Stimulated activated CD4-positive, alpha-beta T cell treated with anti-CD3 and anti-CD28 coated beads, TNF-alpha, amount 100 ng/mL, for 4 hours (primary cell): ENCODE results near the gene GPR151.
"Not testable (repeated sequence)": the region's sequence is repeated elsewhere in the genome, so short reads cannot be mapped to it uniquely, and the experiment has no call there.

Experiments
- DNase-seq, 3 experiments: peaks; one replicate each; pipeline ENCODE4 v3.0.0-alpha.2; 2020; ENCODE audit warnings: low read depth in 3 of 3

The GPR151 gene

DNA sequence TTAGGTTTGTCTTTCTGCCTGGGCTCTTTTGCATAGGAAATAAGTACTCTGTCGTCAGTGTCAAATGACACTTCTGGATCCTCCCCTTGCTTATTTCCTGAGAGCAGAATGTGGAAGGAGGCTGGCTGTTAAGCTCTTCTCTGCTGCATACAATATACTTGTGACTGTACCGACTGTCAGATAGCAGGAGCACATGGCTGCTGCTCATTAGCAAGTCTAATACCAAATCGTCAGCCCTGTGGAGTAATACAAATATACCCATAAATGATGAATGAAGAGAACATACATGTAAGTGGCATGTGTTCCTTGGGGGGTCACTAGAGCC lies at the start of gene GPR151:
GPR151 (minus strand) TSS at position 40 of the 325 bp plus-strand sequence. CDS start 77 bp downstream, outside the sequence.
- no peak for DNase-seq

DNA sequence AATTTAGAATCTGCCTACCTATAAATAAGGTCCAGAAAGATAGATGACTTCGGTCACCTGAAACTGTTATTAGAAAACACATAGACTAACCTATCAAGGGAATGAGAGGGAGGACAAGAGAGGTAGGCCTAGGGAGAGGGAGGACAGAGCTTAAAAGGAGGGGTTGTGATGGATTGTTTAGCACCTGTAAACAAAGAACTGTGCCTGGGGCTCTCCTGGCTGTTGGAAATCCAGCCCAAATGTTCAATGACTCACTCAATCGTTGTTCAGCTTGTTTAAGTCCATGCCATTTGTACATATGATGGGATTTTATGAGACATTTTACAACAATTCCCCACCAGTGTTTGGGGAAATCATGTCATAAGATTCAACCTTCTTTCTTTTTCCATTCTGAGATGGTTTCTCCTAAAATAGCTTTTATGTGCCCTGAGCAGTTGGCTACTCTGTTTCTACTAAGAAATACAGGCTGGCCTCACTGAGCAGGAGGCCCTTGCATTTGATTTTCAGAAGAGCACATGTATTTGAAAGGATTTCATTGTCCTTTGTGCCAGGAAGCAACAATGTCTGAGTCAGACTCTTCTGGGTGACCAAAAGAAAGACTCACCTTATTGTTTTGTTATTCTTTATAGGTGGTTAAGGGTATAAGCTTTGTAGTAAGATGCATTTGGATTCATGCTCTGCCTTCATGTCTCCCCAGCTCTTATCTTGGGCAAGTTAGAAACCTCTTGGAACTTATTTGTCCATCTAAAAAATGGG lies 48.2 kb upstream of the GPR151 start:
- no peak for DNase-seq

DNA sequence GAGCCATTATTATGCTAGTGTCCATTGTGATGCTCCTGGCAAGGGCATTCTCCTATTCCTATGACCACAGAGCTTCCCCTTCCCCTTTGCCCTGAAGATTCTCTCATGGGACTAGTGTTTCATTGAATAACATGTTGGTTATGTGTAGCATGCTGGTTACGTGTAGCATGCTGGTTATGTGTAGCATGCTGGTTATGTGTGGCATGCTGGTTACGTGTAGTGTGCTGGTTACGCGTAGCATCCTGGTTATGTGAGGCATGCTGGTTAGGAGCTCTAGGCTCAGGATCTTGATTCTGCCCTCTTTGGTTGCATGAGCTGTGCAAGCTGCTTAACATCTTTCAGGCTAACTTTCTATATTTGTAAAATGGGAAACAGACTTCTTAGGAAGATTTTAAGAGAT lies 46.5 kb upstream of the GPR151 start:
- DNase-seq: no peak

DNA sequence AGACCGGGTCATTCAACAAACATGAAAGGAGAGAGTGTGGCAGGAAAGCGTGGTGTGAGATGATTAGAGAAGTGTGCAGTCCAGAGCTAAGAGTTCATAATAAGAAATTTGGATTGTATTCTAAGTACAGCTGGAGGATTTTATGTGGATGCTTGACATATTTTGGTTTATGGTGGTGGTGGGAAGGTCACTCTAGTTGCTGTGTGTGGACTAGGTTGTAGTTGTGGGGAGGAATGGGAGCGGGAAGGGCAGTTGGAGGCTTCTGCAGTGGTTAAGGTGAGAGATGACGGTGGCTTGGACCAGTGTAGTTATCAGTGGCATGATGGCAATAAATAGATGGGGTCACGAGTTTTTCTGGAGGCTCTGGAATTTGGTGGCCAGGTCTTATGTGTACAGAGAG lies 45.7 kb upstream of the GPR151 start:
- DNase-seq: no peak

DNA sequence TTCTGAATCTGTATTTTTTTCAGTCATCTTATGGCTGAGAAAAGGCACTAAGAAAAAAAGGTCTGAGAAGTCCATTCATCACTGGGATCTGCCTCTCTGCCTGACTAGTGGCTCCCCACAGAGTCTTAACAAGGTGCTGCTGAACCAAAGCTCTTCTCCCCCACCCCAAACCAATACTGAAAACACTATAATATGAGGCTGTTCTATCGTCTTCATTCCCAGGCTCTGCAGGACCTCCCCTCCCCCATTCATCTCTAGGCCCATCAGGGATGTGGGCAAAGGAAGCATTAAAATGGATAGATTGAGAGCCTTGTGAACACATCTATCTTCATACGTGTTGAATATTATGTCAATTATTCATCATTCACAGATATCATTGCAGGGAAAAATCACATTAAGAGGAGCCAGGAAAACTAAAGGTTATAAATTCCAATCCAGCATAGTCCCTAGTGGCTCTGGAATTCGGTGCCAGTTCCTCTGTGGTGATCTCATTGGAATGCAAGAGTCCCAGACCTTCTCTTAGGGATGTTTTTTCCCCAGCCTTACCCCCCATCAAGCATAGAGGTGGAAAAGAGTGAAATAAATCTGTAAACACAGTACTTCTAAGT lies 44.3 kb upstream of the GPR151 start:
- DNase-seq: no peak

DNA sequence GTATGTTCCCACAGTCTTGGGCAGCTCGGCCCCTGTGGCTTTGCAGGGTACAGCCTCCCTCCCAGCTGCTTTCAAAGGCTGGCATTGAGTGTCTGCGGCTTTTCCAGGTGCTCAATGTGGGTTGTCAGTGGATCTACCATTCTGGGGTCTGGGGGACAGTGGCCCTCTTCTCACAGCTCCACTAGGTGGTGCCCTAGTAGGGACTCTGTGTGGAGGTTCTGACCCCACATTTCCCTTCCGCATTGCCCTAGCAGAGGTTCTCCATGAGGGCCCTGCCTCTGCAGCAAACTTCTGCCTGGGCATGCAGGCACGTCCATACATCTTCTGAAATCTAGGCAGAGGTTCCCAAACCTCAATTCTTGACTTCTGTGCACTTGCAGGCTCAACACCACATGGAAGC lies 40.9 kb upstream of the GPR151 start:
- DNase-seq: not testable (repeated sequence)

DNA sequence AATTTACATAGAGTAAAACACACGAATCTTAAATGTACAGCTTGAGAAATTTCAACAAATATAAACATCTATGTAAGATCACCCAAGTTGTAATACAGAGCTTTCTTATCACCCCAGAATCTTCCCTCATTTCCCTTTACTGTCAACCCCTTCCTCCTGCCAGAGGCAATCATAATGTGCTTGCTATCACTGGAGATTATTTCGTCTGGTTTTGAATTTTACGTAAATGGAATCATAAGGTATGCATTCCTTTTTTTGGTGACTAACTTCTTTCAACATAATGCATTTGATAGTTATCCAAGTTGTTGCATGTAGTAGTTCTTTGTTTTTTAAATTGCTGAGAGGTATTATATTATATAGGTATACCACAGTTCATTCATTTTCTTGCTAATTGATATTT lies 37.5 kb upstream of the GPR151 start:
- no peak for DNase-seq

DNA sequence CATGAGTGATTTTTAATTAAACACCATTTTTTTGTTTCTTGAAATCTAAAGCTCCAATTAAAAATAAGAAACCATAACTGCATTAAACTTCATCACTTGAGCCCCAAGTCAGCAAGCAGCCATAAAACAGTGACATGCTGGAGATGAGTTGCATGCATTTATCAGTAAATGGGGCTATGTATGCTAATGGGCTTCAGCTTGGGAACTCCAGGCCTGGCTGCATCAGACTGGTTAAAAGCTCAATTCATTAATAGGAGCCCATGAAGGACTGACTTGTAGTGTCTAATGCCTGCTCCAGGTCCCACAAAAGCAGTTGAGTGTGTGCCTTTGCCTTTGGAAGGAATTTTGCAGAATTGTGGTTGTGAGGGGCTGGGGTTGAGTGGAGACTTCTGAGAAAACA lies 33.6 kb upstream of the GPR151 start:
- no peak for DNase-seq

DNA sequence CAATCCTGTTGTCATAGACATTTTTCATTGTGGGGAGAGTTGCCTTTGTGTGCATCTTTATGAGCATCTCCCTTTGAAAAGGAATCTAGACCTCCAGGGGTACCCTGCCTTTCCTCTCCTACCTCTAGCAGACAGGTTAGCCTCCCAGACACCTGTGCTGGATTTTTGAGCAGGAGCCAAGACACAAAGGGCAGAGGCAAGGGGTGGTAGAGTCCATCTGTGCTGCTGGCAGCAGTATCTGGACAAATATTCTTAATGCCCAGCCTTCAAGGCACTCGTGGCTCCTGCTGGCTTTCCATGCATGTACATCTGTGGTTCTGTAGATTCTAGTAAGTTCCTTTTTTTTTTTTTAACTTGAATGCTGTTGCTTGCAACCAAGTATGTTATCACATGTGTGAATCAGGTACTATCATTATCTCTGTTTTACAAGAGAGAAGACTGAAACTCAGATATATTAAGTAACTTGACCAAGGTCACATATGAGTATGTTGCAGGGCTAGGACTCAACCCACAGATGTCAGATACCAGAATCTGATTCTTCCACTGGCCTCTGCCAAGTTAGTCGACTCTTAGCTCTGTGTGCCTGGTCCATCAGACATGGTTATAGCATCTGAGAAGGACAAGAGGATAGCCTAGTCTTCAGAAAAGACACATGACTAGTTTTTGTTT lies 32.9 kb upstream of the GPR151 start:
- DNase-seq: no peak

DNA sequence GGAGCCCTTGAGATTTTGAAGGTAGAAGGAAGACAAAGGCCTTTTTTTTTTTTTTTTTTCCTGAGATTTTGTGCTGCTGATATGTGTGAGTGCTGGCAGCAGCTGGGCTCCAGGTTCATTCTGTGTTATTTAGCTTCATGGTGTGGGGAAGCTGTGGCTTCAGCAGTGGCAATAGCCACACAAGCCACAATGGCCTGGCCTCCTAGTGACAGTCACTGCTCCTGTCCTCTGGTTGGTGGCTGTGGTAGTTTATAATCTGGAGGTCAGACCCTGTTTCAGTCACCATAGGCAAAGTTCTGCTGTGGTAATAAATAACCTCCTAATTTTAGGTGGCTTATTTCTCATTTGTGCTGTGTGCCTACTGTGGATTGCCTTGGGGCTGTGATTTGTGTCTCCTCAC lies 28.2 kb upstream of the GPR151 start:
- DNase-seq: no peak

DNA sequence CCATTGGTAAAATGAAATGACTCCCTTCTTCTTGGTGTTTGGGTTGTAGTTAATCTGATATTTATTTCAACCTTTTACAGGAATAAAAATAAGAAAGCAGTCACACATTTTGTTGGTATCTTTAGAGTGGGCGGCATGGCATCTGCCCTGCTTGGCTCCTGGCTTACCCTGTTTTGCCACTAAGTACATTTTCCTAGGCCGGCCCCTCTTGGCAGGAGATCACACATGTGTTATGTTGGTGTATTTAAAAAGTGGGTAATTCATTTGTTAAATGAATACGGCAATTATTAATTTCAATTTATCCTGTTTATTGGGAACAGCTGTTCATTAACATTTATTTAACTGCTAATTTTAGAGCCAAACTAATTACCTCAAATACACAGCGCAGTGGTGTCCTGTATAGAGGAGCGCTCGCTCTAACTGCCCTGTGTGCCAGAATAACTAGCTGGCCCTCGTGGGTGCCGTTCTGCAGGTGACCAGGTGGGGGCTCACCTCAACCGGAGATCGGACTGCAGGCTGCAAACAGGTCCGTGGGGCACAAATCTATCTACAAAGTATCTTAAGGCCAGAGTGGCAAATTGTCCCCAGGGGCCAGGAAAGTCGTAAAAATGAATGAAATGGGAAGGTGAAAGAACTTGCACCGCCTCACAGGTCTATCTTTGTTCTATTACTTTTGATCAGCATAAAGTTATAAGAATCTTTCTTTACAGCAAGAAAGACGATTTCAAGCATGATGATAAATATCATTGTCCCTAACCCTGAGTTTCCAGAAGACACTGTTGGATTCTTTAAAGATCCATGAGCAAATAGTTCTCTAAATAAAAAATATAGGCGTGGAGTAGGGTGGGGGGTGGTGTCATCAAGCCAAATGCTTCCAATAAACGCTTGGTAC lies 26.2 kb upstream of the GPR151 start:
- DNase-seq: peak; percentile 35 to 38 (median 38)

DNA sequence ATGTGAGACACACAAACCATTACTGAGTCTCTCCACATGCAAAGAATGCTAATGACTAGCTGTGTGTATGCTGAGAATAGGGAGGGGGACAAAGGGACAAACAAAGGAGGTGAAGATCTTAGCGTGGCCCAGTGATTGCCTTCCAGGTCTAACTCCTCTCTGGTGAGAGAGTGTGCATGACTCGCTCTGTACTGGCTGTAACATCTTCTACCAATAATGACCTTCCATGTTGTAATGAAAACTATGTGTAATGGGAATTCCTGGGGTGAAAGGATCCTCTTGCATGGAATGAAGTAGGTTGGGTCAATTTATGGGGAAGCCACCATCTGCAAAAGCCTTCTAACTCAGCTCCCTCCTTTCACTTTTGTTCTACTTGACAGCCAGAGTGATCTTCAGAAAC lies 24.4 kb upstream of the GPR151 start:
- DNase-seq: no peak

DNA sequence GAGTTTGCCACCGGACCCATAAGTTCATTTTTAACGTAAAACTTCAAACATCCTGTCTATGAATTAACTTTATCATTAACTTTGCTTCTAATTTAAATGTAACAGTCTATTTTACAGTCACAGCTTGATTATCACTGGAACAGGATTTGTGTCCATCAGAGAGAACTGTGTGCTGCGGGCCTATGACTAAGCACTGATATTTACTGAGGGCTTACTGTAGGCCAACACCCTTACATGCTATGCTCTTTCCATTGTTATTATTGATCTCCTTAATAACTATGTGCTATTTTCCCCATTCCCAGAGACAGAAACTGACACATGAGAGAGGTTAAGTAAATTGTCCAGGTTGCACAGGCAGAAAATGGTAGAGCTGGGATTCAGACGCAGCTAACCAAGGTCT lies 24.0 kb upstream of the GPR151 start:
- DNase-seq: no peak

DNA sequence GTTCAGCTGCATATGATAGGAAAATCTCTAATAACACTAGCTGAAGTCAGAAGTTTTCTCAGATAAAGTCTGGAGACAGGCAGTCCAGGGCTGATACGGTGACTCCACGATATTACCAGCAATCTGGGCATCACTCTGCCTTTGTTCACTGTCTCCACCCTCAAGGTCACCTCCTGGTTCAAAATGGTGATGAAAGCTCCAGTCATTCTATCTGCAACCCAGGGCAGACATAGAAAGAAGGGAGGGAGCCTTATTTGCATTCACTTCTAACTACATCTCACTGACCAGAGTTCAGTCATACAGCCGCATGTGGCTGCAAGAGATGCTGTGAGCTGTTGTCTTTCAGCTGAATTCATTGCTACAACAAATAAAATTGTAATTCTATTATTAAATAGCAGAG lies 22.4 kb upstream of the GPR151 start:
- DNase-seq: no peak

DNA sequence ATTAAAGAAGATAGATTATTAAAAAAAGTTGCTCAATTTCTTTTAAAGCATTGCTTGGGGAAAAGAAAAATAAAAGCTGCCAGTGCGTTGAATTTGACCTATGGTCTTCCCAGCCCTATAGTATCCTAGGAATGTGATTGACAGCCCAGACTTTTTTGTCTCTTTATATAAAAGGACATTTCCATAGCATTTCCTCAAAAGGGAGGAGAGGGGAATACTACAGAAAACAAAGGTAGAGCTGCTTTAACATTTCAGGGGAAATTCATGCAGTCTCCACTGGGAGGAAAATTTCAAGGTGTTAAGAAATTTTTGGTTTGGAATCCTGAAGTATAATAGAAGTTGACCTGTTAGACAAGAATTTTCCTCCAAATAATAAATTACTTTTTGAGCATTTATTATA lies 17.9 kb upstream of the GPR151 start:
- no peak for DNase-seq

DNA sequence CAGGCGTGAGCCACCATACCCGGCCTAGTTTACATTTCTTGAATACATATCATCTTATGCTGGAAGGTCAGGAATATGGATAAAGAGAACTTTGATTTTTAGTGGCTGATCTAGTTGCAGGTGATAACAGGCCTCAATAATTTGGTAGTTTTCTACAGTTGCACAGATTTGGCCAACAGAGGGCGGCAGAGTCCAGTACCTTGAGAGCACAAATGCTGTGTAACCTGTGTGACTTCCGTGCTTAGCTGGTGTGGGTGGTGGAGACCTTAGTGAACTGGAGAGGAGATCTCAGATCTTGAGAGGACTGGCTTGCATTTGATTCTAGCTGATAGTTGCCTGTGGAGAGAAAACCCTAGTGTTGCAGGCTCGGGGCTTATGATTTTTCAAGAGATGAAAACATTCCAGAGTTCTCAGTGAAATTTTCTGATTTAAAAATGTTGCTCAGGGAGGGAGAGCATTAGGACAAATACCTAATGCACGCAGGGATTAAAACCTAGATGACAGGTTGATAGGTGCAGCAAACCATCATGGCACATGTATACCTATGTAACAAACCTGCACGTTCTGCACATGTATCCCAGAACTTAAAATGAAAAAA lies 17.4 kb upstream of the GPR151 start:
- peak; percentile 41 to 54 (median 46) for DNase-seq

DNA sequence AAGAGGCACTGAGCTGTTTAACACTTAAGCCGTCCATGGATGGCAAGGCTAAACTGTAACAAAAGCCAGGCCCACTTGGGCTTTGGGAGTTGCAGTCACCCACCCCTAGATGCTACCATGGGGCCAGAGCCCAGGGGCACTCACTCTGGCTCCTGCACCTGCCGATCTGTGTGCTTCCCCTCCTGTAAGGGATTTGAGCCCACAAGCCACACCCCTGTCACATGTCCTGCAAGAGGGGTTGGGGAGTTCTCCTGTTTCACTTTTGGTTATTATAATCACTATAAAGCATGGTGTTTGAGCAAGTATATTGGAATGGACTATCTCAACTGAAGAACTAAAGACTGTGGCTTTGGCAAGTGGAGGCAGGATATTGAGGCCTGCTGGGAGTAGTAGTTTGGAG lies 14.0 kb upstream of the GPR151 start:
- DNase-seq: no peak

DNA sequence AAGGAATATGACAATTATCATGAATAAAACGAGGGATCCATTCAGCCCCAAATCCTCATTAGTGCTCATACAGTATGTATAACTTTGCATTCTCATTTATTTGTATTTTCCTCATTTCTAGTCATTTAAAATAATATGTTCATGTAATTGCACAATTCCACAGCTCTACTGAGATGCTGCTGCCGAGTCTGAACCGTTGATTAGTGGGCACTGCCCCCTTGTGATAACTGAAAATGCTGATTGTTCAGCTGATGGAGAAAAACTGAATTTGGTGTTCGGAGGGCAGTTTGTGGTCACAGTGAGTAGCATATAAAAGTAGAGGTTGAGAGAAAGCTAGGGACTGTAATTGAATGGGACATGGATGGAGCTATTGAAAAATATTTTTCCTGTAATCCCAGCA lies 12.2 kb upstream of the GPR151 start:
- no peak for DNase-seq

DNA sequence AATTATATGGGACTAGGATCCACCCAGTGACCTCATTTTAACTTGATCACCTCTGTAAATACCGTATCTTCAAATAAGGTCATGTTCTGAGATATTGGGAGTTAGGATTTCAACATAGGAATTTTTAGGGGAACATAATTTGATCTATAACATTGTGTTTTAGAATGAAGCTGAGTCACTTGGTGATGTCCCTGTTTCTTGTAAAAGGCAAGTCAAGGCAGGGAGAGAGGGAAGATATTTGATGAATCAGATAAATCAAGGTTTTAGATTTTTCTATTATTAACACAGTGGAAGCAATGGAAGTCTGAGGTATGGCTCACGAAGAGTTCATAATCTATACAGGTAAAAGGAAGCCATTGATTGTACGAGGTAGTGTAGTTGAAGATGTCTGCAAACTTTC lies 11.8 kb upstream of the GPR151 start:
- DNase-seq: no peak

DNA sequence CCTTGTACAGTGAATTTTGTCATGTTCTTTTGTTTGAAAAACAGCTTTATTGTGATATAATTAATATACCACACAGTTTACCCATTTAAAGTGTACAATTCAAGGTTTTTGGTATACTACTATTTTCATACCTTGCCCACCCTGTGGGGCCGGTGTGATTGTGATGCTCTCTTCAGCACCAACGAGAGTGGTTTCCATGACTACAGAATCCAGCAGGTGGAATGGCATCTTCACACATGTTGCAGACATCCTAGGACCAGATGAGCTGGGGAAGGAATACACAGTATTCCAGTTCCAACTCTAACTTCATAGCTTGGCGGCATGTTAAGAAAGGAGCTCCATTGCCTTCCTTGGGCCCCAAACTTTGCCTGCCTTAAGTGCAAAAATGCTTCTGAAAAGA lies 7.7 kb upstream of the GPR151 start:
- no peak for DNase-seq

DNA sequence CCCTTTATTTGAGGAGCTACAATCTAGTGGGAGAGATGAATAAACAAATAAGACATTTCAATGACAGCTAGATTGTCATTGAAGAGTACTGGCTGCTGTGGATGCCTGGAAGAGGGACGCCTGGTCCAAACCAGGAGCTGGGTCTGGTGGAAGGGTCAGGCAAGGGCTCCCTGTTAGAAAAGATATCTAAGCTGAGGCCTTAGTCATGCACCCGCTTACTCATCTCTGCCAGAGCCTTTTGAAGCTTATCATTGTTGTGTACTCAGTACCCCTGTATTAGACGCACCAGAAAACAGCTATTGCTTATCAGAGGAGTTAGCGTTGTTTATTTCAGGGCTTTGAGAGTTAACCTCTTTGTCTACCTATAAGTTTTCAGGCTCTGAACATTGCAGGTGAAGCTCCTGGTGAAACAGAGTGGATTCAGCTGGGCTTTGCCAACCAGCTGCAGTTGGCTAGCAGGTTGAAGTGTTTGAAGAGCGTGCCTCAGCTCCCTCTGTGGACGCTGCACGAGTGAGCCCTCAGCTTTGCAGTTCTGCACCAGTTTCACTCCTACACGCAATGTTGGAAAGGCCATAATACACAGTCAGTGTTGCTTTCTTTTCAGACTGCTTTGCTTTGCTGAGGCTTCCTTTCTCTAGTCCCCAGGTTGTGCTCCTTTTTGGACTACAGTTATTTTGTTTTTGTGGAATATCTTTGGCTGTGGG lies 5.6 kb upstream of the GPR151 start:
- DNase-seq: no peak
